HepG2 (cell line): ENCODE data around the gene NCKAP1. TPM values are rescaled to one million over a fixed set of nuclear protein-coding genes. Genes with fewer than 3 reads are reported as not detected.

Source experiments
- CCDC6 ChIP-seq: sonication (generic); formaldehyde crosslinking; IDR thresholded peaks from 2 replicates; pipeline ENCODE4 v1.8.1; 2022; ENCODE audit warnings: mild to moderate bottlenecking, missing genetic modification reagents, moderate library complexity
- ELF4 ChIP-seq: sonication (generic); formaldehyde crosslinking; IDR thresholded peaks from 2 replicates; pipeline ENCODE4 v1.5.0; 2020; ENCODE audit warnings: missing genetic modification reagents, mild to moderate bottlenecking, moderate library complexity, borderline replicate concordance
- HNRNPH1 ChIP-seq: fragments of 200-400 bp; formaldehyde crosslinking; optimal IDR thresholded peaks from 2 replicates; pipeline ENCODE3; 2017; ENCODE audit warnings: mild to moderate bottlenecking, low read depth, low read length
- MAZ ChIP-seq, 2 experiments: sonication (generic) in 1 of 2; formaldehyde crosslinking in 1 of 2; IDR thresholded peaks; 2 replicates each; pipeline versions ENCODE4 v1.5.0 to v1.6.1; 2012 to 2020; ENCODE audit warnings: low read depth in 2 of 2, mild to moderate bottlenecking in 2 of 2, borderline replicate concordance in 1 of 2, improper control_type of control experiment in 1 of 2, low read length in 1 of 2, missing genetic modification reagents in 1 of 2, moderate library complexity in 1 of 2
- NCOA2 ChIP-seq: sonication (generic); formaldehyde crosslinking; IDR thresholded peaks from 2 replicates; pipeline ENCODE4 v1.8.0; 2022; ENCODE audit warnings: inconsistent platforms
- SRSF1 ChIP-seq: fragments of 200-400 bp; formaldehyde crosslinking; optimal IDR thresholded peaks from 2 replicates; pipeline ENCODE3; 2017; ENCODE audit warnings: mild to moderate bottlenecking, low read depth, low read length, moderate library complexity
- SRSF4 ChIP-seq: fragments of 200-400 bp; formaldehyde crosslinking; IDR thresholded peaks from one replicate; pipeline ENCODE4 v1.6.1; 2018; ENCODE audit warnings: mild to moderate bottlenecking, low read depth, low read length, moderate library complexity; ENCODE audit not compliant: poor library complexity, severe bottlenecking
- TBX2 ChIP-seq: sonication (generic); formaldehyde crosslinking; IDR thresholded peaks from 2 replicates; pipeline ENCODE4 v1.5.0; 2020; ENCODE audit warnings: missing genetic modification reagents, mild to moderate bottlenecking, borderline replicate concordance
- ZMYM3 ChIP-seq: sonication (generic); formaldehyde crosslinking; IDR thresholded peaks from 2 replicates; pipeline ENCODE4 v1.5.1; 2020; ENCODE audit warnings: mild to moderate bottlenecking, missing genetic modification reagents
- ZNF317 ChIP-seq: sonication (generic); formaldehyde crosslinking; IDR thresholded peaks from 2 replicates; pipeline ENCODE4 v1.5.0; 2020; ENCODE audit warnings: mild to moderate bottlenecking, missing genetic modification reagents
- ZNF547 ChIP-seq: sonication (generic); formaldehyde crosslinking; IDR thresholded peaks from 2 replicates; pipeline ENCODE4 v1.5.1; 2020; ENCODE audit warnings: mild to moderate bottlenecking, missing genetic modification reagents
- ZNF558 ChIP-seq: sonication (generic); formaldehyde crosslinking; IDR thresholded peaks from 2 replicates; pipeline ENCODE4 v1.9.0; 2022; ENCODE audit warnings: mild to moderate bottlenecking, missing genetic modification reagents, borderline replicate concordance
- ZNF629 ChIP-seq: sonication (generic); formaldehyde crosslinking; conservative IDR thresholded peaks from 2 replicates; pipeline ENCODE4 v1.5.0; 2020; ENCODE audit warnings: missing genetic modification reagents
- ZNF652 ChIP-seq: IDR thresholded peaks from 2 replicates; pipeline ENCODE4 v1.6.1; 2016; ENCODE audit warnings: low read depth, borderline replicate concordance
- ZNF772 ChIP-seq: sonication (generic); formaldehyde crosslinking; IDR thresholded peaks from 2 replicates; pipeline ENCODE4 v1.5.0; 2020; ENCODE audit warnings: mild to moderate bottlenecking, missing genetic modification reagents
- polyA plus RNA-seq, 8 experiments: library from polyadenylated mRNA; depleted of rRNA in 3 of 8; stranded (reverse) in 7 of 8; unstranded in 1 of 8; fragments of >200 nt; fragmentation: Illumina TruSeq in 4 of 8; extraction: Trizol in 4 of 8; gene quantifications; 2 replicates each; pipeline versions ENCODE4 v1.2.1 to v1.2.3, GENCODE V29; 2011 to 2016; ENCODE audit warnings: low read depth in 4 of 8, missing spikeins in 1 of 8, mixed read lengths in 1 of 8; ENCODE audit not compliant: insufficient read depth in 1 of 8
- total RNA-seq, 5 experiments: library from RNA; depleted of rRNA; stranded (reverse); fragments of >200 nt; fragmentation: Illumina TruSeq; extraction: Trizol; gene quantifications; 2 replicates each; pipeline ENCODE4 v1.2.3, GENCODE V29; 2016; ENCODE audit warnings: low read depth in 1 of 5
- TF ChIP-seq, protein P1 (sequence below): fragments of 450-650 bp; IDR thresholded peaks from 2 replicates; pipeline ENCODE4 v1.6.1; 2017
- TF ChIP-seq, protein P2 (sequence below): sonication (generic); formaldehyde crosslinking; IDR thresholded peaks from 2 replicates; pipeline ENCODE4 v1.4.0; 2020; ENCODE audit warnings: missing genetic modification reagents, borderline replicate concordance
- TF ChIP-seq, protein P3 (sequence below): conservative IDR thresholded peaks from 2 replicates; pipeline ENCODE4 v1.6.1; 2018; ENCODE audit warnings: missing genetic modification reagents
- TF ChIP-seq, protein P4 (sequence below): sonication (generic); formaldehyde crosslinking; IDR thresholded peaks from 2 replicates; pipeline ENCODE4 v1.8.1; 2023; ENCODE audit warnings: mild to moderate bottlenecking, missing genetic modification reagents, borderline replicate concordance
- TF ChIP-seq, protein P5 (sequence below): IDR thresholded peaks from 2 replicates; pipeline ENCODE4 v1.6.1; 2018; ENCODE audit warnings: missing genetic modification reagents, mild to moderate bottlenecking, missing compliant biosample characterization

Gene NCKAP1
- total and polyA plus RNA-seq, 2 of the 13 experiments (the other 11 are each of a cell fraction or from before 2014, with no cell fraction given), result 72.1 to 96.3 TPM

DNA sequence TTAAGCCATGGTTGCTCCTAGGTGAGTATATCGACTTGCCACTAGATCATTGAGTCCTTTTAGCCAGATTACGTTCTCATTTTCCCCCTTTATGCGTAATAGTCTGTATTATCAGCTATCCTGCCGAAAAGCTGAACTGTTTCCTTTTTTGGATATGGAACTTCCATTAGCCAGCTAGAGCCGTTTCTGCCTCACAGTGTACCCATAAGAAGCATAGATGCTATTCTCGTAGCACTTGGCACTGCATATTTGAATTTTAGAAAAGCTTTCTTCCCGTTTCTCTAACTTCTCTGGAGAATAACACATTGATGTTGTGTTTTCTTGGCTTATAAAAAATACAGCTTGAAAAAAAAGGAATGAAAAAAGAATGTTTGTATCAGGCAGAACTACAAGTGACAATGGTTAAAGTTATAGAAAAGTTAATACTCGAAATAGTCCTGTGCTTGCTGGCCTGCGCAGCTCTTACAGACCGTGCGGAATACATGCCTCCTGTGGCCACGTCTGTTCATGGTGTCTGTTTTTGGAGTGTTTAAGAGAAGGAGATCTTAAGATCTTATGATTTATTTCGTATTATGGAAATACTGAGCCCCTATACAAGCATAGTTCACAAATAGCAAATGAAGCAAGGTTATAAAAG is 41.0 kb upstream of the NCKAP1 start (continued):
- TF ChIP-seq TBX2 (CRISPR knock-in tag), result peak; percentile 12
- TF ChIP-seq, protein P1, sequence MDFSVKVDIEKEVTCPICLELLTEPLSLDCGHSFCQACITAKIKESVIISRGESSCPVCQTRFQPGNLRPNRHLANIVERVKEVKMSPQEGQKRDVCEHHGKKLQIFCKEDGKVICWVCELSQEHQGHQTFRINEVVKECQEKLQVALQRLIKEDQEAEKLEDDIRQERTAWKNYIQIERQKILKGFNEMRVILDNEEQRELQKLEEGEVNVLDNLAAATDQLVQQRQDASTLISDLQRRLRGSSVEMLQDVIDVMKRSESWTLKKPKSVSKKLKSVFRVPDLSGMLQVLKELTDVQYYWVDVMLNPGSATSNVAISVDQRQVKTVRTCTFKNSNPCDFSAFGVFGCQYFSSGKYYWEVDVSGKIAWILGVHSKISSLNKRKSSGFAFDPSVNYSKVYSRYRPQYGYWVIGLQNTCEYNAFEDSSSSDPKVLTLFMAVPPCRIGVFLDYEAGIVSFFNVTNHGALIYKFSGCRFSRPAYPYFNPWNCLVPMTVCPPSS, result no peak
- no peak; the same call in 1 of the 2 replicates for TF ChIP-seq ZMYM3 (CRISPR knock-in tag)
- 0 out of 2 replicates have a peak, but pooled peaks have one; percentile 25 for TF ChIP-seq ZNF317 (CRISPR knock-in tag)
- no peak for TF ChIP-seq HNRNPH1
- no peak for TF ChIP-seq ZNF652 (CRISPR knock-in tag)
- TF ChIP-seq SRSF1, result no peak
- TF ChIP-seq, protein P2, sequence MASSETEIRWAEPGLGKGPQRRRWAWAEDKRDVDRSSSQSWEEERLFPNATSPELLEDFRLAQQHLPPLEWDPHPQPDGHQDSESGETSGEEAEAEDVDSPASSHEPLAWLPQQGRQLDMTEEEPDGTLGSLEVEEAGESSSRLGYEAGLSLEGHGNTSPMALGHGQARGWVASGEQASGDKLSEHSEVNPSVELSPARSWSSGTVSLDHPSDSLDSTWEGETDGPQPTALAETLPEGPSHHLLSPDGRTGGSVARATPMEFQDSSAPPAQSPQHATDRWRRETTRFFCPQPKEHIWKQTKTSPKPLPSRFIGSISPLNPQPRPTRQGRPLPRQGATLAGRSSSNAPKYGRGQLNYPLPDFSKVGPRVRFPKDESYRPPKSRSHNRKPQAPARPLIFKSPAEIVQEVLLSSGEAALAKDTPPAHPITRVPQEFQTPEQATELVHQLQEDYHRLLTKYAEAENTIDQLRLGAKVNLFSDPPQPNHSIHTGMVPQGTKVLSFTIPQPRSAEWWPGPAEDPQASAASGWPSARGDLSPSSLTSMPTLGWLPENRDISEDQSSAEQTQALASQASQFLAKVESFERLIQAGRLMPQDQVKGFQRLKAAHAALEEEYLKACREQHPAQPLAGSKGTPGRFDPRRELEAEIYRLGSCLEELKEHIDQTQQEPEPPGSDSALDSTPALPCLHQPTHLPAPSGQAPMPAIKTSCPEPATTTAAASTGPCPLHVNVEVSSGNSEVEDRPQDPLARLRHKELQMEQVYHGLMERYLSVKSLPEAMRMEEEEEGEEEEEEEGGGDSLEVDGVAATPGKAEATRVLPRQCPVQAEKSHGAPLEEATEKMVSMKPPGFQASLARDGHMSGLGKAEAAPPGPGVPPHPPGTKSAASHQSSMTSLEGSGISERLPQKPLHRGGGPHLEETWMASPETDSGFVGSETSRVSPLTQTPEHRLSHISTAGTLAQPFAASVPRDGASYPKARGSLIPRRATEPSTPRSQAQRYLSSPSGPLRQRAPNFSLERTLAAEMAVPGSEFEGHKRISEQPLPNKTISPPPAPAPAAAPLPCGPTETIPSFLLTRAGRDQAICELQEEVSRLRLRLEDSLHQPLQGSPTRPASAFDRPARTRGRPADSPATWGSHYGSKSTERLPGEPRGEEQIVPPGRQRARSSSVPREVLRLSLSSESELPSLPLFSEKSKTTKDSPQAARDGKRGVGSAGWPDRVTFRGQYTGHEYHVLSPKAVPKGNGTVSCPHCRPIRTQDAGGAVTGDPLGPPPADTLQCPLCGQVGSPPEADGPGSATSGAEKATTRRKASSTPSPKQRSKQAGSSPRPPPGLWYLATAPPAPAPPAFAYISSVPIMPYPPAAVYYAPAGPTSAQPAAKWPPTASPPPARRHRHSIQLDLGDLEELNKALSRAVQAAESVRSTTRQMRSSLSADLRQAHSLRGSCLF (CRISPR knock-in tag), result no peak
- no peak for TF ChIP-seq NCOA2 (CRISPR knock-in tag)
- peak; percentile 8; the same call in 1 of the 2 replicates for TF ChIP-seq ZNF772 (CRISPR knock-in tag)
- TF ChIP-seq, protein P3, sequence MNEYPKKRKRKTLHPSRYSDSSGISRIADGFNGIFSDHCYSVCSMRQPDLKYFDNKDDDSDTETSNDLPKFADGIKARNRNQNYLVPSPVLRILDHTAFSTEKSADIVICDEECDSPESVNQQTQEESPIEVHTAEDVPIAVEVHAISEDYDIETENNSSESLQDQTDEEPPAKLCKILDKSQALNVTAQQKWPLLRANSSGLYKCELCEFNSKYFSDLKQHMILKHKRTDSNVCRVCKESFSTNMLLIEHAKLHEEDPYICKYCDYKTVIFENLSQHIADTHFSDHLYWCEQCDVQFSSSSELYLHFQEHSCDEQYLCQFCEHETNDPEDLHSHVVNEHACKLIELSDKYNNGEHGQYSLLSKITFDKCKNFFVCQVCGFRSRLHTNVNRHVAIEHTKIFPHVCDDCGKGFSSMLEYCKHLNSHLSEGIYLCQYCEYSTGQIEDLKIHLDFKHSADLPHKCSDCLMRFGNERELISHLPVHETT (CRISPR knock-in tag), result no peak
- no peak for TF ChIP-seq ZNF547
- TF ChIP-seq, protein P4, sequence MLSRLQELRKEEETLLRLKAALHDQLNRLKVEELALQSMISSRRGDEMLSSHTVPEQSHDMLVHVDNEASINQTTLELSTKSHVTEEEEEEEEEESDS, result no peak
- no peak for TF ChIP-seq ZNF558 (CRISPR knock-in tag)
- TF ChIP-seq MAZ (IDR thresholded peaks at IDR 0.05; ENCODE audit: borderline replicate concordance, low read depth, low read length), result no peak
- 0 out of 2 replicates have a peak, but pooled peaks have one; percentile 0 for TF ChIP-seq MAZ (CRISPR knock-in tag; IDR thresholded peaks at IDR 0.05; ENCODE audit: low read depth)
- no peak for TF ChIP-seq SRSF4
- no peak for TF ChIP-seq ZNF629 (CRISPR knock-in tag)
- TF ChIP-seq, protein P5, sequence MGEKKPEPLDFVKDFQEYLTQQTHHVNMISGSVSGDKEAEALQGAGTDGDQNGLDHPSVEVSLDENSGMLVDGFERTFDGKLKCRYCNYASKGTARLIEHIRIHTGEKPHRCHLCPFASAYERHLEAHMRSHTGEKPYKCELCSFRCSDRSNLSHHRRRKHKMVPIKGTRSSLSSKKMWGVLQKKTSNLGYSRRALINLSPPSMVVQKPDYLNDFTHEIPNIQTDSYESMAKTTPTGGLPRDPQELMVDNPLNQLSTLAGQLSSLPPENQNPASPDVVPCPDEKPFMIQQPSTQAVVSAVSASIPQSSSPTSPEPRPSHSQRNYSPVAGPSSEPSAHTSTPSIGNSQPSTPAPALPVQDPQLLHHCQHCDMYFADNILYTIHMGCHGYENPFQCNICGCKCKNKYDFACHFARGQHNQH (CRISPR knock-in tag), result no peak
- TF ChIP-seq ELF4 (CRISPR knock-in tag), result 0 out of 2 replicates have a peak, but pooled peaks have one; percentile 5
- TF ChIP-seq CCDC6 (CRISPR knock-in tag), result peak; percentile 16; the same call in 1 of the 2 replicates
